T-helper 2 cell treated with Interferon-gamma antibody and Interleukin-4, amounts not matched to agents 5 μg/mL and 100 μg/mL, for 36 hours (primary cell): Measurements from ENCODE around the gene RDH16.
"Not testable (repeated sequence)": the region's sequence is repeated elsewhere in the genome, so short reads cannot be mapped to it uniquely, and the experiment has no call there.

Experiments
- DNase-seq: peaks from one replicate; pipeline ENCODE4 v3.0.0; 2021; ENCODE audit warnings: low spot score
- H3K27ac Mint-ChIP-seq: one replicate; pipeline ENCODE4 v1.8.0; 2021; ENCODE audit warnings: mild to moderate bottlenecking, mixed read lengths
- H3K27me3 Mint-ChIP-seq: one replicate; pipeline ENCODE4 v1.8.0; 2021; ENCODE audit warnings: low read depth, mixed read lengths
- H3K36me3 Mint-ChIP-seq: one replicate; pipeline ENCODE4 v1.8.0; 2021; ENCODE audit warnings: low read depth, mixed read lengths
- H3K4me1 Mint-ChIP-seq: one replicate; pipeline ENCODE4 v1.8.0; 2021; ENCODE audit warnings: low read depth, mixed read lengths
- H3K4me3 Mint-ChIP-seq: one replicate; pipeline ENCODE4 v1.8.0; 2022; ENCODE audit warnings: mild to moderate bottlenecking, moderate library complexity, mixed read lengths
- H3K9me3 Mint-ChIP-seq: one replicate; pipeline ENCODE4 v1.8.0; 2021; ENCODE audit warnings: mixed read lengths

The RDH16 gene

DNA sequence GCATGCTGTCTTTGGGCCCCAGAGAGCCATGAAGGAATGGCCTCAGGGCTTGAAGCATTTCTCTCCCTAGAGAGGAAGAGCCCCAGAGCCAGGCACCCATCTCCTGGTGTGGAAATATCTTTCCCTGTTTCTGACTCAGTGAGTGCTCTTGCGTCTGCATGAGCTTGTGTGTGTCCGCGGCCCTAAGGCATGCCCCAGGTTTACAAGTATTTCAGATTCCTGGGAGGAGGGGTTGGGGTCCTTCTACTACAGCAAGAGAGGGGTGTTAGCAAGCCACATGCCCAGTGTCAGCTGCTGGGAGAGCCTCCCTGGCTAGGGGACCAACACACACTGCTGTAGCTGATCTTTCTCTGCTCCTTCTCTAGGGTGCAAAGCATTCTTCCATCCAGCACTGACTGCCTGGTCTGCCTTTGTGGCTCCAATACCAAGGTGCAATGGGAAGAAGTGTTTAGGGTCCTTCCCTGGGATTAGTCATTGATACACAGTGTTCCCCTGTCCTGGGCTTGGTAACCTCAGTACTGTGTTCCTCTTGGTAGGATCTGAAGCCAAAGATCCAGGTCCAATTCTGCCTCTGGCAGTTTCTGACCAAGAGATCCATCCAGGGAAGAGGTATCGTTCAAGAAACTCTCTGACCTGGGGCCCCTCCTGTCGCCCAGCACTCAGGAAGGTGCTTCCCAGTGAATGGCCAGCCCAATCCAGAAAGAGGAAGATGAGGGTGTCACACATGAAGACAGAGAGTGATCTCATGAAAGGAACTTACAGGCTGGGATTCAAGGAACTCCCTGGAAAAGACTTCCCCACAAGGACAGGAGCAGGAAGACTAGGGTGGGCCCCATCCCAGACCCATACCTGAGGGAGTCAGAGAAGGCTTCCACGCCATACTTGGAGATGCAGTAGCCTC, 3.1 kb downstream of the RDH16 start:
- DNase-seq = no peak
- no peaks in the 10 kb centered on the region for H3K9me3 Mint-ChIP-seq
- peaks cover 2% of the 10 kb centered on the region for H3K27me3 Mint-ChIP-seq
- no peaks in the 10 kb centered on the region for H3K4me1 Mint-ChIP-seq
- H3K27ac Mint-ChIP-seq = no peak overlapping the region
- no peak overlapping the region for H3K4me3 Mint-ChIP-seq
- no peaks in the 10 kb centered on the region for H3K36me3 Mint-ChIP-seq

DNA sequence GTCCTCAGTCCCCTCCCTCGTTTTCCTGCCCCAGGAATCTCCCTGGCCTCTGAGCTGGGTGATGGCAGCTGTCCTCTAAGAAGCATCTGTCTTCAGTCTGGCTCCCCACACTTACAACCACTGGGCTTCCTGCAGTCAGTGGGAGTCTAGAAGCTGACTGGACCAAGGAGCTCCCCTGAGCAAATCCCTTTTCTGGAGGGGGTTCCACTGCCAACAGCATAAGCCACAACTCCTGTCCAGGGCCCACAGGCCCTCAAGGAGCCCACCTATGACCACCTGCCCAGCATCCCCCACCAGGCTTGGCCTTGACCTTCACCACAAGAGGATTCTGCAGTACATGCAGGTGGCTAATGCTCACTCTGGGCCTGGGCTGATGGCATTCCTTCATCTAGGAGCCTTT, 4.1 kb downstream of the RDH16 start:
- no peak for DNase-seq
- H3K4me1 Mint-ChIP-seq = no peaks in the 10 kb centered on the region
- no peak overlapping the region for H3K4me3 Mint-ChIP-seq
- H3K9me3 Mint-ChIP-seq = no peaks in the 10 kb centered on the region
- no peak overlapping the region for H3K27ac Mint-ChIP-seq
- no peaks in the 10 kb centered on the region for H3K36me3 Mint-ChIP-seq
- H3K27me3 Mint-ChIP-seq = peaks cover 2% of the 10 kb centered on the region

DNA sequence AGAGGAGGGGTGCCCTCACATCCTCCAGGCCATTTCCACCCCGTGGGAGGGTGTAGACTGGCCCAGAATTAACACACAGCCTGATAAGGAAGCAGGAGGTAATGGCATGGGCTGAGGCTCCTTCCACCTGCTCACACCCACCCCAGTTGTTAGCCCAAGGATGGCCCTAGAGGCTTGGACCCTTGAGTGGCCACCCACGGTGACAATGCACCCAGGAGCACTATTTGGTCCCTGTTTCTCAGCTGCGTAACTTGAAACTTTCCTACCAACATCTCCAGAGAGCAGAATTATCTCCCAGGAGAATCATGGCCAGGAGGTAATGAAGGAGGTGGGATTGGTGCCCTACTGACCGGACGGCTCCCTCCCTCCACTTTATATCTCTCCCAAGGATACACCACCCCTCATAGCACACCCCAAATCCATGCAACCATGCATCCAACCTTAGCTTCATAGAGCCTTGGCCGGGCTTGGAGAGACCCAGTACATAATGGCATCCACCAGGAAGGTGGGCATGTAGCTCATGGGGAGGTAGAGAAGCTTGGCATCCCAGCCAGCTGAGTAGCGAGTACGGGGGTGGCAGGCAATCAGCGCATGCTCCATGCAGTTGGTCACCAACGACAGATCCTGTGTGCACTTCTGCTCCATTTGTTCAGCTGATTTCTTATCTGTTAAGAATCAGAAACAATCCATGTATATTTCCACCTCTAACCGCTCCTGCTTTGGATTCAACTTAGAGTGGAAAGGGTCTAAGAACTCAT, 5.6 kb downstream of the RDH16 start:
- Mint-ChIP-seq H3K27me3 (peaks cover 5% of the 10 kb centered on the region), H3K4me3 (no peak overlapping the region), H3K4me1 (no peaks in the 10 kb centered on the region), H3K9me3 (no peaks in the 10 kb centered on the region), H3K36me3 (no peaks in the 10 kb centered on the region), H3K27ac (no peak overlapping the region)
- DNase-seq = no peak

DNA sequence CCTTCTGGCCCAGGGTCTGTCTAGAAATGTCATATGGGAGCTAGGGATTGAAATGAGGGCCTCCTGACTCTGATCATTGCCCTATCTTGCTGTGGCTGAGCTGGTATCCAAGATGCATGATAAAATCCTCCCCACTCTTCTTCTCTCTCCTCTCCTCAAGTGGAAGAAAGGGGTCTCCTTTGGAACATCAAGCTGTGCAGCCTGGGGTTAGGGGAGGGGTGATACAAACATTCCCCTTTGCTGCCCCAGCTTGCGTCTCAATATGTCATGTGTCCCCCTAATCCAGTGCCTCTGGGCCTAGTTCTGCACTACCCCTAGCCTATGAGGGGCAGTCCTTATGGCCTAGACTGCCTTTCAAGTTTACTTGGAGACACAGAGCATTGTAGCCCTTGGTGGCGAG, 8.5 kb downstream of the RDH16 start:
- Mint-ChIP-seq H3K27me3 (peaks cover 29% of the 10 kb centered on the region), H3K4me3 (no peak overlapping the region), H3K4me1 (no peaks in the 10 kb centered on the region), H3K9me3 (no peaks in the 10 kb centered on the region), H3K27ac (no peak overlapping the region), H3K36me3 (no peaks in the 10 kb centered on the region)
- DNase-seq = no peak

DNA sequence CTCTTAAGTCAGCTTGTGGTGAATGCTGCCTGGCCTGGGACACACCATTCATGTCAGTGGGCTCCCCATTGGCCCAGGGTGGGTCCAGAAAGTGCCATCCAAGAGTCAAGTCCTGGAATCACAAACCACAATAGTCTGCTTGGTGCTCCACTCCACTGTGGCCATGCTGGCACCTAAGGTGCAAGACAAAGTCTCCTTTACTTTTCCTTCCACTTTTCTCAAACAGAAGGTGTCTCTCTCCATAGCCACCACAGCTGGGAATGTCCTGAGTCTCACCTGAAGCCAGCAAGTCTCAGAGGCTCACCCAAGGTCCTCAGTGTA, 9.0 kb downstream of the RDH16 start:
- Mint-ChIP-seq H3K27me3 (peaks cover 32% of the 10 kb centered on the region), H3K36me3 (no peaks in the 10 kb centered on the region), H3K4me1 (no peaks in the 10 kb centered on the region), H3K9me3 (no peaks in the 10 kb centered on the region), H3K4me3 (no peak overlapping the region), H3K27ac (no peak overlapping the region)
- DNase-seq = no peak

DNA sequence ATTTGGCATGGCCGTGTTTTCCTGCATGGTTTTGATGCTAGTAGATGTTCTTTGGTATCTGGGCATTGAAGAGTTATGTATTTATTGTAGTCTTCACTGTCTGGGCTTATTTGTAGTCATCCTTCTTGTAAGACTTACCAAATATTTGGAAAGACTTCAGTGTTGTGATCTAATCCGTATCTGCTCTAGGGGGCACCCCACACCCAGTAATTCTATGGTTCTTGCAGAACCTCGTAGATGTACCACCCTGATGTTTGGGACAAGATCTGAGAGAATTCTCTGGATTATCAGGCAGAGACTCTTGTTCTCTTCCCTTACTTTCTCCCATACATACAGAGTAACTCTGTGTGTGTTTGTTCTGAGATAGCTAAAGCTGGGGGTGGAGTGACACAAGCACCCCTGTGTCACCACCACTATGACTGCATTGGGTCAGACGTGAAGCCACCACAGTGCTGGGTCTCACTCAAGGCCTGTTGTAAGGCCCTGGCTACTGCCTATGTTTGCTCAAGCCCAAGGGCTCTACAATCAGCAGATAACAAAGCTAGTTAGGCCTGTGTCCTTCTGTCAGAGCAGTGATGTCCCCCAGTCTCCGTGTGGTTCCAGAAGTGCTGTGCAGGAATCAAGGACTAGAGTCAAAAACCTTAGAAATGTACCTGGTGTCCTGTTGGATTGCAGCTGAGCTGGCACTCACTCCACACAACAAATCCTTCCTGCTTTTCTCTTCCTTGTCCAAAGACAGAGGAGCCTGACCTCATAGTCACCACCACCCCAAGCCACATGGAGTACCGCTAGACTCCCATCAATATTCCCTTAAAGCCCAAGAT, 9.6 kb downstream of the RDH16 start:
- no peaks in the 10 kb centered on the region for H3K4me1 Mint-ChIP-seq
- no peaks in the 10 kb centered on the region for H3K36me3 Mint-ChIP-seq
- no peak for DNase-seq
- no peaks in the 10 kb centered on the region for H3K9me3 Mint-ChIP-seq
- no peak overlapping the region for H3K27ac Mint-ChIP-seq
- peaks cover 34% of the 10 kb centered on the region for H3K27me3 Mint-ChIP-seq
- H3K4me3 Mint-ChIP-seq = no peak overlapping the region

- DNase-seq = no peak
- Mint-ChIP-seq H3K27me3 (peaks cover 41% of the 10 kb centered on the region), H3K4me1 (peaks cover 6% of the 10 kb centered on the region), H3K4me3 (no peak overlapping the region), H3K36me3 (no peaks in the 10 kb centered on the region), H3K27ac (no peak overlapping the region), H3K9me3 (no peaks in the 10 kb centered on the region)
Observed at GRCh38 chr12:56943878-56944277, 13.5 kb downstream of the RDH16 start.

- not testable (repeated sequence) for H3K27ac Mint-ChIP-seq, H3K4me3 Mint-ChIP-seq, H3K4me1 Mint-ChIP-seq, DNase-seq, H3K9me3 Mint-ChIP-seq, H3K36me3 Mint-ChIP-seq
- H3K27me3 Mint-ChIP-seq = peaks cover 41% of the 10 kb centered on the region
Observed at GRCh38 chr12:56943374-56943773, 14.0 kb downstream of the RDH16 start.

DNA sequence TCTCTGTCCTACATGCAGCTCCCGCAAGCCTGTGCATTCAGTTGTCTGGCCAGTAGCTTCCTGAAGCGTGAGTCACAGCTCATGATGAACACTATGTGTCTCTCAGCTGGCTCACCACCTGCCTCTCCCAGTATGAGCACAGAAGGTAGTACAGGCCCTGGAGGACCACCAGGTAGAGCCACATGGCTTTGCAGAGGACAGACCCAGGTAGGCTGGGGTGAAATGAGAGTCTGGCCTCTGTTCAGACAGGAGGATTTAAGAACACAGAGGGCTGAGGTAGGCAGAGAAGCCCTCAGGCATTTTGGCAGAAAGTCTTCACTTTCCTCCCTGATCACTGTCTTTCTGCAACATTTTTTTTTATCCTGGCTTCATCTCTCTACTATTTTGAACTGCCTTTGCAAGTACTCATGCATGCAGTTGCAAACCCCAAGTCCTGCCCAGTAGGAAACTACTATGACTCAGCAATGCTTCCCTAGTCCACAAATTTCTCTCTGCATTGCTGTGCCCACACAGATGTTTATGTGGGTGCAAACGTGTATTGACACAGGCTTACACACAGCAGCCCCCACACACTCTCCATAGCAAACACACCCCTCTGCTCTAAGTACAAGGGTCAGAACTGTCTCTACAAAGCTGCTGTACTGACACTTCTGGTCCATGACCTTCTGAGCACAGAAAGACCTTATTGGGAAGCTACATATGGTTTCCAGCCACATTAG, 15.9 kb downstream of the RDH16 start:
- H3K27ac Mint-ChIP-seq = no peak overlapping the region
- no peaks in the 10 kb centered on the region for H3K36me3 Mint-ChIP-seq
- peaks cover 6% of the 10 kb centered on the region for H3K4me1 Mint-ChIP-seq

DNA sequence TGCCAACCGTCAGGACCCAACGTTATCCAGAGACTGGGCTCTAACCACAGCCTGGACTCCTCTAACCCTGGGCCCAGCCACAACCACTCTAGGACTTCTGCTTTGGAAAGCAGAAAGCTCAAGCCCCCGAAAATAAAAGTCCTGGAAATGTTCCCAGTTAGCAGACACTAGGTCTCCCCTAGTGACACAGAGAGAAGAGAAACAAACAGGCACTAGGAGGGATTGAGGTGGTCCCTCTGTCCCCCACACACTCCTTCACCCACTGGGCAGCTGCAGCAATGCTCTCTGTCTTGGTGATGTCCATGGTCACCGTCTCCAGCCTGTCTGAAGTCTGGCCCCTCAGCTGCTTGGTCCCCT, 16.5 kb downstream of the RDH16 start:
- H3K27ac Mint-ChIP-seq, H3K4me3 Mint-ChIP-seq, DNase-seq, H3K4me1 Mint-ChIP-seq, H3K9me3 Mint-ChIP-seq, H3K36me3 Mint-ChIP-seq: not testable (repeated sequence)
- peaks cover 36% of the 10 kb centered on the region for H3K27me3 Mint-ChIP-seq

More for the DNA sequence above, 15.9 kb downstream of the RDH16 start:
- H3K4me3 Mint-ChIP-seq = no peak overlapping the region
- DNase-seq = no peak
- no peaks in the 10 kb centered on the region for H3K9me3 Mint-ChIP-seq
- peaks cover 41% of the 10 kb centered on the region for H3K27me3 Mint-ChIP-seq

- Mint-ChIP-seq H3K27me3 (peaks cover 9% of the 10 kb centered on the region), H3K36me3 (no peaks in the 10 kb centered on the region), H3K4me3 (no peak overlapping the region), H3K27ac (no peak overlapping the region), H3K4me1 (peaks cover 8% of the 10 kb centered on the region), H3K9me3 (no peaks in the 10 kb centered on the region)
- DNase-seq = no peak
Observed at GRCh38 chr12:56935752-56936151, 21.7 kb downstream of the RDH16 start.

- Mint-ChIP-seq H3K27me3 (peaks cover 9% of the 10 kb centered on the region), H3K9me3 (no peaks in the 10 kb centered on the region), H3K4me3 (no peak overlapping the region), H3K27ac (no peak overlapping the region), H3K36me3 (no peaks in the 10 kb centered on the region), H3K4me1 (peaks cover 8% of the 10 kb centered on the region)
- DNase-seq = no peak
Observed at GRCh38 chr12:56935157-56935556, 22.3 kb downstream of the RDH16 start.

DNA sequence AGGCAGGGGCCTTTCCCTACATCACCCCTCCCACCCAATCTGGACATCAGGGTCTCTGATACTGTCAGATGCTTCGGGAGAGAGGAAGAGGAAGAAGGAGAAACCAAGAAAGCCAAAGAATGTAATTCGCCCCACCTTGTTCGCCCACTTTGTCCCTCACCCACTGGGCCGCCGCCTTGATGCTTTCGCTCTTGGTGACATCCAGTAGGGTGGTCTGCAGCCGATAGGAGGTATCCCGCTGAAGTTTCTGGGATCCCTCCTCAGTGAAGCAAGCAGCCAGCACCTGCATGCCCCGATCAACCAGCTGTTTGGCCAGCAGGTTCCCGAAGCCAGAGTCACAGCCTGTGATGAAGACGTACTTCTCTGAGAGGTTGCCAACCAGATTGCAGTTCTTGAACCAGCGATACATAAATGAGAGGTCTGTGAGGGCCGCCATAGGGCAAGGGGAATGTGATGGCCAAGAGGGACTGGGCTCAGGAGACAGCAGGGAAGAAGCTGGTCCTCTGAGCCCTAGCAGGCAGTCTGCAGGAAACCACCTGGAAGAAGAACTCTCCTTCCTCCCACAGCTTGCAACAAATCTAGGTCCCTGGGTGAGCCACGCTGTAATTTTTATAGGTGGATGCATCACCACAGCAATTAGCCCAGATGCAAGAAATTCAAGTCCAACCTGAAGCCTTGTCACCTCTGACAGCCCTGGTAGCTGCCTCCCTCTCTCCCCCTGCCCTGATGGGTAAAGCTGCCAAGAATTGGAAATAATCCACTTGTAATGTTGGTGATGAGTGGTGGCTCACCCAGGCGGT, 23.4 kb downstream of the RDH16 start, which contains the start of gene SDR9C7:
SDR9C7 (minus strand) TSS at position 583 of the 800 bp plus-strand sequence; CDS start at position 436, 147 bp downstream.
- Mint-ChIP-seq H3K9me3 (no peaks in the 10 kb centered on the region), H3K27me3 (peaks cover 7% of the 10 kb centered on the region), H3K36me3 (no peaks in the 10 kb centered on the region), H3K4me1 (peaks cover 8% of the 10 kb centered on the region), H3K27ac (no peak within 1 kb of the TSS), H3K4me3 (no peak within 1 kb of the TSS)
- DNase-seq = no peak
